Colonic mucosa (tissue), 4 donors: ENCODE data around the gene RIC3. TPM values are rescaled to one million over a fixed set of nuclear protein-coding genes. Genes with fewer than 3 reads are reported as not detected.
A peak's percentile ranks its signal among the peaks of the same experiment; 100 is the strongest.

Experiments
- DNase-seq: peaks from one replicate; pipeline ENCODE4 v3.0.0-alpha.2; 2020
- H3K27ac ChIP-seq: fragments of 200-600 bp; one replicate; pipeline ENCODE4 v1.8.0; 2021
- H3K27me3 ChIP-seq: fragments of 200-600 bp; one replicate; pipeline ENCODE4 v1.8.0; 2021
- H3K36me3 ChIP-seq: fragments of 200-600 bp; one replicate; pipeline ENCODE4 v1.8.0; 2021
- H3K4me1 ChIP-seq: fragments of 200-600 bp; one replicate; pipeline ENCODE4 v1.8.0; 2021; ENCODE audit warnings: mild to moderate bottlenecking
- H3K4me3 ChIP-seq: fragments of 200-600 bp; one replicate; pipeline ENCODE4 v1.8.0; 2021
- H3K9ac ChIP-seq, 2 donors: one replicate each; pipeline ENCODE4 v1.7.0; 2013; ENCODE audit warnings: control low read depth in 2 of 2, low read depth in 2 of 2, low read length in 2 of 2
- H3K9me3 ChIP-seq: fragments of 200-600 bp; one replicate; pipeline ENCODE4 v1.8.0; 2021
- CTCF ChIP-seq: fragments of 200-600 bp; IDR thresholded peaks from one replicate; pipeline ENCODE4 v1.8.0; 2022; ENCODE audit warnings: antibody characterized with exemption, mild to moderate bottlenecking
- intact Hi-C: fragments of 100-400 bp; cut with DNase I; formaldehyde crosslinking; loops from one replicate; pipeline ENCODE4 v1.14.1; 2022
- total RNA-seq, 2 donors: library from RNA; stranded (reverse); fragmentation: NEBNext Ultra II Directional in 1 of 2; extraction: Animal tissue kit (Norgen Biotek cat#: 25700) in 1 of 2; gene quantifications; one replicate each; pipeline ENCODE4 v1.2.1, GENCODE V29; 2021
- donor health status: healthy.
- donor health status: DM: no; HTN: no; CAD: no.
- donor health status: DM: no; HTN: no; CAD: no.

The RIC3 gene
- total RNA-seq, 2 donors from 2014 or later = 0.79 to 2.0 TPM

DNA sequence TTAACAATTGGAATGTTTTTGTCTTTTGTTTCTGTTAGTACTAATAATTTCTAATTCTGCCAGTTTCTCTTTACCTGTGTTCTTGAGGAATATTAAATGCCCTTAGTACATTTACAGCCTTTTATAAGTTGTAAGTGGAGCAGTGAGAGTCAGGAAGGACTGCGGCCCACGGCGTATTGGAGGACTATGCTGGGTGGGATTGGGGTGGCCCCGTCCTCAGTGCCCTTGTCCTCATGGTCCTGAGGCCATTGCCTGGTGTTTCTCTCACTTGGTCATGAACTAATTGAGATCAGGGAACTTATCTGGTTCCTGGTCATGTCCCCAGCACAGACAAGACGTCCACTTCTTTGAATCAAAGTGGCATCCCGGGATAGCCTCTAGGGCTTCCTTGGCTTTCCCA lies 84.5 kb downstream of the RIC3 start:
- Histone ChIP-seq H3K36me3 (no peaks in the 10 kb centered on the region), H3K4me1 (no peaks in the 10 kb centered on the region), H3K4me3 (no peak overlapping the region), H3K27me3 (peaks cover 21% of the 10 kb centered on the region), H3K27ac (no peak overlapping the region), H3K9ac (no peak overlapping the region), H3K9me3 (no peaks in the 10 kb centered on the region)
- no peak for TF ChIP-seq CTCF
- intact Hi-C loops = no loop called here
- no peak for DNase-seq

GRCh38 chr11:8083871-8084281 lies 84.9 kb downstream of the RIC3 start:
- Histone ChIP-seq H3K9me3 (no peaks in the 10 kb centered on the region), H3K4me3 (no peak overlapping the region), H3K4me1 (no peaks in the 10 kb centered on the region), H3K9ac (no peak overlapping the region), H3K27me3 (peaks cover 21% of the 10 kb centered on the region), H3K36me3 (no peaks in the 10 kb centered on the region), H3K27ac (no peak overlapping the region)
- no peak for TF ChIP-seq CTCF
- intact Hi-C loops = no loop called here
- DNase-seq = no peak

GRCh38 chr11:8083088-8083395 lies 85.8 kb downstream of the RIC3 start:
- Histone ChIP-seq H3K9ac (no peak overlapping the region), H3K9me3 (no peaks in the 10 kb centered on the region), H3K27ac (no peak overlapping the region), H3K36me3 (no peaks in the 10 kb centered on the region), H3K27me3 (peaks cover 21% of the 10 kb centered on the region), H3K4me3 (no peak overlapping the region), H3K4me1 (no peaks in the 10 kb centered on the region)
- intact Hi-C loops = no loop called here
- DNase-seq = no peak
- TF ChIP-seq CTCF = no peak

DNA sequence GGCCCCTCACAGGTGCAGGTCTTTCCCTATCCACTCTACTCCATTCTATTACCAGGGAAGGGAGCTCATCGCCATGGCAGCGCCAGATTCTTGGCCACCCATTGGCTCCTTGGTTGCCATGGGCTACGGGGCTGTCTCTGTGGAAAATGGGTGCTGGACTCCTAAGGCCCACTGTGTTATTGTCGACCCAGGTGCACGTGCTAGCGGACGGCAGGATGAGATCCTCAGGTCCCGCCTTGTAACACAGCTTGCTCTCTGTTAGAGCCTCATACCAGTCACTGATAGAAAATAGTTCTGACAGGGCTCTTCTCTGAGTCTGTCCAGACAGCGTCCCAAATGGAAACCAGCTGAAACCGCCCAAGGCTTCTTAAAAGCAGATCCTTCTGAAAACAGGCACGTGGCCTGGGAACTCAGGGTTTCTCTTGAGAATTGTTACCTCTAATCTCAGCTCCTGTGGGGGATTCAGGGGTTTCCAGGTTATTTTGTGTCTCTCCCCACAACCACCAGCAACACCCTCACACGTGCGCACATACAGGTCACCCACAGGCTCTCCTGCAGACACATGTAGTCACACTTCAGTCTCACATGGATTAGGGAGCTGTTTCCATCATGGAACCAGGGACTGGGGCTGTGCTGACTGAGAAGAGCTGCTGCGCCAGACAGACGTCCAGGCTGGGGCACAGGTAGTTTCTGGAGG lies 86.3 kb downstream of the RIC3 start:
- Histone ChIP-seq H3K27ac (no peak overlapping the region), H3K4me3 (no peak overlapping the region), H3K9ac (no peak overlapping the region), H3K27me3 (peaks cover 21% of the 10 kb centered on the region), H3K36me3 (no peaks in the 10 kb centered on the region), H3K9me3 (no peaks in the 10 kb centered on the region), H3K4me1 (no peaks in the 10 kb centered on the region)
- no peak for TF ChIP-seq CTCF
- intact Hi-C loops = no loop called here
- DNase-seq = no peak

DNA sequence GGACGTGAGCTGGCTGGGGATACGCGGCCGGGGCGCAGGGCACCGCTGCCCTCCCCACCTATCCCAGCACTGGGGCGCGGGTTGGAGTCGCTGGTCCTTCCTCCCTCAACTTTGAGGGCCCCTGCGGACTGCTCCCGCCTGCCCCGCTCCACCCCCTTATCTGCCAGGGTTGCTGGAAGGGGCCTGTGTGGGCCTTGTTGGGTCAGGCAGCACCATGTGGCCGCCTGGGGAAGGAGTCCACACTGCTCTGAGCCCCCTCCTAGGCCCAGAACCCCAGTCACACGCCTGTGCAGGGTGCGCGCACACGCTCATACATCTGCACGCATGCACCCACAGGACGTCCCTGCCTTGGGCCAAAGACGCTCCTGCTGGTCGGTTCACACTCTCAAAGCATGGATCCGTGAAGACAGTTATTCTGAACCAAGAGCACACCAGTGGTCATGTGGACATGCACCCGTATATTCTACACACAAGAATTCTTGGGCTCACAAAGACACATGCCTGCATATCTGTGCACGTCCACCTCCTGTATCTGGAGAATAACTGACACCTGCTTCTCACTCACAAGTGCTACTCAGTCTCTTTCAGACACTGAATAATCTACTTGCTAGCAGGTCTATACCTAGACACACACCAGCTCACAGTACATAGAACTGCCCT lies 87.1 kb downstream of the RIC3 start:
- no peaks in the 10 kb centered on the region for H3K4me1 ChIP-seq
- H3K36me3 ChIP-seq = no peaks in the 10 kb centered on the region
- peaks cover 21% of the 10 kb centered on the region for H3K27me3 ChIP-seq
- no peak for TF ChIP-seq CTCF
- DNase-seq = no peak
- H3K27ac ChIP-seq = no peak overlapping the region
- peak overlapping the region in 1 of 2 donors; percentile 43 for H3K9ac ChIP-seq
- intact Hi-C loops = no loop called here
- peak overlapping the region; percentile 38 for H3K4me3 ChIP-seq
- H3K9me3 ChIP-seq = no peaks in the 10 kb centered on the region
